ENCODE data around the gene GLDN. TPM values are rescaled to one million over a fixed set of nuclear protein-coding genes. Genes with fewer than 3 reads are reported as not detected.
A peak's percentile ranks its signal among the peaks of the same experiment; 100 is the strongest.

GLDN gene
- total RNA-seq, 4 donors from 2014 or later: 4.2 to 6.0 (median 4.7) TPM

GRCh38 chr15:51365417-51365816, 24.0 kb downstream of the GLDN start:
- Histone ChIP-seq H3K9me3 (no peaks in the 10 kb centered on the region), H3K4me1 (peaks cover 8% of the 10 kb centered on the region), H3K36me3 (no peaks in the 10 kb centered on the region), H3K27me3 (no peaks in the 10 kb centered on the region), H3K27ac (no peak overlapping the region), H3K4me3 (no peak overlapping the region)
- no peak for TF ChIP-seq CTCF (IDR thresholded peaks at IDR 0.05)
- TF ChIP-seq POLR2AphosphoS5 (IDR thresholded peaks at IDR 0.05): no peak
- no peak for TF ChIP-seq POLR2A (IDR thresholded peaks at IDR 0.05)
- no peak for TF ChIP-seq EP300 (IDR thresholded peaks at IDR 0.05)
- DNase-seq (ENCODE audit: low spot score in 2 of 2): no peak
- WGBS: 87% methylated on average over 6 of the region's 6 CpGs

GRCh38 chr15:51366071-51366470, 24.6 kb downstream of the GLDN start:
- no peak for TF ChIP-seq POLR2AphosphoS5 (IDR thresholded peaks at IDR 0.05)
- TF ChIP-seq CTCF (IDR thresholded peaks at IDR 0.05): no peak
- no peak for TF ChIP-seq EP300 (IDR thresholded peaks at IDR 0.05)
- no peak for TF ChIP-seq POLR2A (IDR thresholded peaks at IDR 0.05)
- no peak for DNase-seq (ENCODE audit: low spot score in 2 of 2)
- WGBS: 66% methylated on average over 5 of the region's 5 CpGs
- peaks cover 8% of the 10 kb centered on the region for H3K4me1 ChIP-seq
- H3K27ac ChIP-seq: no peak overlapping the region
- H3K36me3 ChIP-seq: no peaks in the 10 kb centered on the region
- H3K27me3 ChIP-seq: no peaks in the 10 kb centered on the region
- no peaks in the 10 kb centered on the region for H3K9me3 ChIP-seq
- H3K4me3 ChIP-seq: no peak overlapping the region

- 57% methylated on average over 3 of the region's 3 CpGs for WGBS
- H3K36me3 ChIP-seq: no peaks in the 10 kb centered on the region
- peak in 1 of 2 donors; percentile 72 for DNase-seq (ENCODE audit: low spot score in 2 of 2)
- no peak for TF ChIP-seq EP300 (IDR thresholded peaks at IDR 0.05)
- TF ChIP-seq POLR2AphosphoS5 (IDR thresholded peaks at IDR 0.05): no peak
- TF ChIP-seq CTCF (IDR thresholded peaks at IDR 0.05): no peak
- TF ChIP-seq POLR2A (IDR thresholded peaks at IDR 0.05): no peak
- H3K4me1 ChIP-seq: peaks cover 8% of the 10 kb centered on the region
- H3K9me3 ChIP-seq: no peaks in the 10 kb centered on the region
- H3K4me3 ChIP-seq: no peak overlapping the region
- H3K27ac ChIP-seq: no peak overlapping the region
- no peaks in the 10 kb centered on the region for H3K27me3 ChIP-seq
Observed at GRCh38 chr15:51366920-51367319, 25.5 kb downstream of the GLDN start.

- Histone ChIP-seq H3K27me3 (no peaks in the 10 kb centered on the region), H3K27ac (peak overlapping the region; percentile 17), H3K4me1 (peaks cover 8% of the 10 kb centered on the region), H3K4me3 (no peak overlapping the region), H3K36me3 (no peaks in the 10 kb centered on the region), H3K9me3 (no peaks in the 10 kb centered on the region)
- TF ChIP-seq POLR2A (IDR thresholded peaks at IDR 0.05): no peak
- no peak for TF ChIP-seq POLR2AphosphoS5 (IDR thresholded peaks at IDR 0.05)
- no peak for TF ChIP-seq CTCF (IDR thresholded peaks at IDR 0.05)
- TF ChIP-seq EP300 (IDR thresholded peaks at IDR 0.05): no peak
- no peak for DNase-seq (ENCODE audit: low spot score in 2 of 2)
- WGBS: 63% methylated on average over 10 of the region's 10 CpGs
Observed at GRCh38 chr15:51367322-51367976, 26.0 kb downstream of the GLDN start.

GRCh38 chr15:51368307-51368706, 26.9 kb downstream of the GLDN start:
- Histone ChIP-seq H3K27me3 (no peaks in the 10 kb centered on the region), H3K4me3 (no peak overlapping the region), H3K4me1 (peaks cover 8% of the 10 kb centered on the region), H3K36me3 (no peaks in the 10 kb centered on the region), H3K9me3 (no peaks in the 10 kb centered on the region), H3K27ac (peak overlapping the region; percentile 17)
- no peak for DNase-seq (ENCODE audit: low spot score in 2 of 2)
- TF ChIP-seq POLR2AphosphoS5 (IDR thresholded peaks at IDR 0.05): no peak
- no peak for TF ChIP-seq CTCF (IDR thresholded peaks at IDR 0.05)
- TF ChIP-seq POLR2A (IDR thresholded peaks at IDR 0.05): no peak
- no peak for TF ChIP-seq EP300 (IDR thresholded peaks at IDR 0.05)
- 72% methylated on average over 6 of the region's 6 CpGs for WGBS
